GM19023 (cell line): ENCODE data around the gene ZSCAN5C.
"Not testable (repeated sequence)": the region's sequence is repeated elsewhere in the genome, so short reads cannot be mapped to it uniquely, and the experiment has no call there.

Experiments used
- ATAC-seq: cut with Tn5 transposase; IDR thresholded peaks from one replicate; pipeline ENCODE4 v1.9.1; 2021; ENCODE audit warnings: mild to moderate bottlenecking, moderate library complexity; ENCODE audit not compliant: unreplicated experiment

Gene ZSCAN5C

DNA sequence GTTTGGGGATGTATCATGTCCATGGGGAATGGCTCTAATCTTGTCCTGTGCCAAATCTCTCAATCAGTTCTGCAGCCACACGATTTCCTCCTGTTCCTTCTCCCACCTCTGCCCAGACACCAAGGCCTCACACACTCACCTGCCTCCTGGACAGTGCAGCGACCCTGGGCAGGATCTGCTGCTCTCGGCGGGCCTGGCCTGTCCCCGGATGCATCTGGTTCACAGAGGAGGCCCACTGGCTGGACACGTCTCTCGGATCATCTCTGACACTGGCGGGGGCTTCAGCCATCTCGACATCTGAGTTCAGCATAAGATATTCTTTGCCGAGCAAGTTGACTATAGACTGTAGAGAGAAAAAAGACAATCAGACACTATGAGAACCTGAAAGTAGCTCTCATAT is 10.4 kb upstream of the ZSCAN5C start:
- no peak for ATAC-seq

DNA sequence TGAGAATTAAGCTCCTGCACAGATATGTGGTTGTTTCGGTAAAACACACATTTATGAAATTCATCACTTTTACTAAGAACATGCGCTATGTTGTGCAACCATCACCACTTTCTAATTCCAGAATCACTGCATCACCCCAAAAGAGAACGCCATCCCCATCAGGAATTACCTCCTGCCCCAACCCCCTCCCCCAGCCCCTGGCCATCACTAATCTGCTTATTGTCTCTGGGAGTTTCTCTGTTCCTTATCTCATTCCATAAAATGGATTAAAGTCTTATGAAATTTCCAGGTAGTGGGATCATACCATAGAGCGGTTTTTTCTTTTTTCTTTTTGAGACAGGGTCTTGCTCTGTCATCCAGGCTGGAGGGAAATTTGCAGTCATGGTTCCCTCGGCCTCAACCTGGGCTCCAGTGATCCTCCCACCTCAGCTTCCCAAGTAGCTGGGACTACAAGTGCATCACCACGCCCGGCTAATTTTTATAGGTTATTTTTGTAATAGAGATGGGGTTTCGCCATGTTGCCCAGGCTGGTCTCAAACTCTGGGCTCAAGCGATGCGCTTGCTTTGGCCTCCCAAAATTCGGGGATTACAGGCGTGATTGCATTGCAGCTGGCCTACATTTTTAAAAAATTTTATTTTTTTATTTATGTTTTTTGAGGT is 8.0 kb upstream of the ZSCAN5C start:
- no peak for ATAC-seq

DNA sequence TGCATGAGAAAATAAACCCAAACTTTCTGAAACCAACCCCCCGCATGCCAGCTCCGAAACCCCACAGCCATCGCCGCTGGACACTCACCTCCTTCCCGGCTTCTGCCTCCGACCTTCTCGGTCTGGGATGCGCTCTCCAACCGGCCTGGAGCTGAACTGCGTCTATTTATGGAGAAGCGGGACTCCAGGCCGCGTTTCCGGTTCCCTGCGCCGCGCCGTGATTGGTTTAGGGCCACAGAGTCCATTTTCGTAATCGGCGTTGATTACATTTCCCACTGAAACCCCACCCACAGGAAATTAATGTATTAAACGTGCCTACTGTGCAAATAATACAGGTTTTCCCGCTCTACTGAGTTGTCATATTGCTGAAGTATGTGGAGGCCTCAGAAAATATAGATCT is 4.4 kb upstream of the ZSCAN5C start, which contains the start of gene ZSCAN5B:
TSS of gene ZSCAN5B (minus strand) at position 138 of the 400 bp plus-strand sequence. CDS start 4,731 bp downstream, outside the sequence.
- ATAC-seq: not testable (repeated sequence)

DNA sequence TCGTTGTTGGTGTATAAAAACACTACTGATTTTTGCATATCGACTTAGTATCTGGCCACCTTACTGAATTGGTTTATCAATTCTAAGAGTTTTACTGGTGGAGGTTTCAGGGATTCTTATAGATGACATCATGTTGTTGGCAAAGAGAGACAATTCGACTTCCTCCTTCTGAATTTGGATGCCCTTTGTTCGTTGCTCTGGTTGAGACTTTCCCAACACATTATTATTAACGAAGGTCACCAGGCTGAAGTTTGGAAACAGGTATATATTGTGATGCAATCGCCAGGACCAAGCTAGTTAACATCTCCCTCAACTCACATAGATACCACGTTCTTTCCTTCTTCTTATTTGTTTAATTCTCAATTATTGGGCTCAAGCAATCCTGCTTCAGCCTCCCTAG is 2.4 kb upstream of the ZSCAN5C start:
- no peak for ATAC-seq

DNA sequence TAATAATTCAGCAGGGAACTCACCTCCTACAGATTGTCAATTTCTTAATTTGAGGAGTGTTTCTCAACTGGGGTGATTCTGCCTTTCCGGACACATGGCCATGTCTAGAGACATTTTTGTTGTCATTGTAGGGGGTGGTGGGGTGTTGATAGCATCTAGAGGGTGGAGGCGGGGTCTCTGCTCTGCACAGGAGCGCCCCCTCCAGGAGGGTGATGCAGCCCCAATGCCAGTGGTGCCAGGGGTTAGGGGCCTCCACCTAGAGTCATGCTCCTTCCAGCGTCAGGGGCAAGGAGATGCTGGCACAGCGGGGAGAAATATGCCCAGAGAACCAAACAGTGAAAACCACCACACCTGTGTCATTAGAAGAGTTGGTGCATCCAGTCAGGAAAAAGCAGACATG is 5.5 kb downstream of the ZSCAN5C start:
- not testable (repeated sequence) for ATAC-seq

DNA sequence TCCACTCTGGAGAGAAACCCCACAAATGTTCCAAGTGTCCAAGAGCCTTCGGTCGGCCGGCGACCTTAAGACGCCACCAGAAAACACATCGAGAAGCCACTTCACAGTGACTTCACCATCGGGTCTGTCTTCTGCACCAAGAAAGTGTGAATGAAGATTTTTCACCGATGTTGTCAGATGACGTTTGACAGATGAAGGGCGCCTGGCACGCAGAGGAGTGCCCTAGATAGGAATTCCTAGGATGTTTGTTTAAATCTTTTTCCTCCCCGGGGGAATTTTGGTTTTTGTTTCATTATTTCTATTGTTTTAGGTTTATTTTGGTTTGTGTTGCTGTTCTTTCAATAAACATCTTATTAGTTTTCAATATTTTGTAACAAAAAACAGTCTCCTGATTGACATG is 7.0 kb downstream of the ZSCAN5C start:
- ATAC-seq: no peak

DNA sequence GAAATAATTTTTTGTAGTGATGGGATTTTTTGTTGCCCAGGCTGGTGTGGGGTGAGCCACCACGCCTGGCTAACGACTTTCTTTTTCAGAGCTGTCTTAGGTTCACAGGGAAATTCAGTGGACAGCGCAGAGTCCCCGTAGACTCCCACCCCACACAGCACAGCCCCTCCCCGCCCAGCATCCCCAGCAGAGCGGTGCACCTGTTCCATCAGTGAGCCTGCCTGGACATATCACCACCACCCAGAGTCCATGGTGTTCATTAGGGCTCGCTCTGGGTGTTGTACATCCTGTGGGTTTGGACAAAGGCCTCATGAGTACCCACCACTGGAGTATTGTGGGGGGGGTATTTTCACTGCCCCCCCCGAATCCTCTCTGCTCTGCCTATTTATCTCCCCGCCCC is 8.0 kb downstream of the ZSCAN5C start:
- ATAC-seq: not testable (repeated sequence)

DNA sequence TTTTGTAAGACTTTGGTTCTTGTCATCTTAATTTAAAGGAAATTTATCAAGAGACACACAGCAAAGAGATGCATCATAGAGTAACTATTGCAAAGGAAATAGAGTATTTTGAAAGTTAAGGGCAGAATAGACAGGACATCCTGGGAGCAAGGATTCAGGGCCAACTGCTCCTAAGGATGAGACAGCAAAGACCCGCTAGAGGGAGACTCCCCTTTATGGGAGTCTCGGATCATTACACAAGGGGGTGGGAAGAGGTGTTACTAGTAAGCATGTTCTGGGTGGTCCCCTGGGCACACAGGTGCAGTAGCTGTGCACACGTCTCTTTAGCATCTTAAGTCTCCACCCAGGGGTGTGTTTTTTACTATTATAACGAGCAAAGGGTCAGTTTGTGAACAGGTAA is 9.6 kb downstream of the ZSCAN5C start:
- no peak for ATAC-seq

DNA sequence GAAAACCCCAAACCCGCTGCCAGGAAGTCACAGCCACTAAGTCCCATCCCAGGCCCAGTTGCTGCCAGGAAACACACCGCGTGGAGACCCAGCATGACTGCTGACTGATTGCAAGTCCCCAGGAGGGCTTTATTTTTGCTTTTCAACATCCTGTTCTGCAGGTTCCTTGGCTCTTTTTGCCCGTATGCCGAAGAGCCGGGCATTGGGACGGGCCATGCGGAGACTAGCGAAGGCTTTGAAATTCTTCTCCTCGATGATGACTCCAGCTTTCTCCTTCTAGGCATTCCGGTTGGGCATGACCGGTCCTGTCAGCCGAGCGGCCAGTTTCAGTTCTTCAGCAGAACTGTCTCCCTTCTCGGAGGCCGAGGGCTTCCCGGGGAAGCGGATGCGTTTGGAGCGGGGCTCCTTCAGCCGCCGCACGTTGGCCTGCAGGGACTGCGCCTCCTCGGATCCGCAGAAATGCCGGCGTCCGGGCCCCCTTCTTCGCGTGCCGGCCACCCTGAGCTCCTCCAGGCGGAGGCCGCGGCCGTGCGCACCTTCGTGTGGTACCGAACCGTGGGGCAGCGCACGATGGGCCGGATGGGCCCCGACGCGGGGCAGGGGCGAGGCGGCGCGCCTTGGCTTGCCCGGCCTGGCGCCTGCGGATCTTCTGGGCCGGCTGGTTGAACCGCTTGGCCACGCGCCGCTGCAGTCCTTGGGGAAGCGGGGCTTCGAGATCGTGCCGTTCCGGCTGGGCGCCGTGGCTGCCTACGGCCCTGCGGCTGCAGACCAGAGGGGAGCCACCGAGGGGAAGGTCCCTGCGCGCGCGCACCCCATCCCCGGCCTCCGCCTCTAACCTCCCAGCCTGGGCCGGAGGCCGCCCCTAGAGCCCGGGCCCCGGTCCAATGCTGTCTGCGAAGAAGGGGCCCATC is 15.2 kb downstream of the ZSCAN5C start:
- ATAC-seq: no peak

DNA sequence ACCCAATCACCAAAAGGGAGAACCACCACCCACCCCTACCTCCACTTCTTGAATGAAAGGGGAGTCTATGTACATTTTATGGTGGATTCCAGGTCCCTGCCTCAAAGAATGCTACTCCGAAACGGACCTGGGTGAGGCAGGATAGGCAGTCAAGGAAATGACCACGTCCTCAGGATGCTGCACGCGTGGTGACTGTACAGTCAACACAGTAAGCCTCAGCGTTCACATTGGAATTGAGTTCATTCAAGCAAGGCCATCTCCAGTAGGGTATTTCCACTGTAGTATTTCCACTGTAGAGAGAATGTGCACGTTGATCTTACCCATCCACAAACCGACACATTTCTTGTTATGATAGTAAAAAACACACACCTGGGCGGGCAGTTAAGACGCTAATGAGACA is 16.9 kb downstream of the ZSCAN5C start:
- no peak for ATAC-seq

DNA sequence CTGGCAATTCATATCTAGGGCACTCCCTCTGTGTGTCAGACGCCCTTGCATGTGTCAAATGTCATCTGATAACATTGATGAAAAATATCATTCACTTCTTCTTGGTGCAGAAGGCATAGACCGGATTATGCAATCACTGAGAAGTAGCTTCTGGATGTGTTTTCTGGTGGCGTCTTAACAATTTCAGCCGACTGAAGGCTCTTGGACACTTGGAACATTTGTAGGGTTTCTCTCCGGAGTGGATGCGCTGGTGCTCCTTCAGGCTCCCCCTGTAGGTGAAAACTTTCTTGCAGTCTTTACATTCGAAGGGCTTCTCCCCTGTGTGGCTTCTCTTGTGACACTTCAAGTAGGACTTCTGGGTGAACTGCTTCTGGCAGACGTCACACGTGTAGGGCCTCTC is 19.4 kb downstream of the ZSCAN5C start:
- not testable (repeated sequence) for ATAC-seq

DNA sequence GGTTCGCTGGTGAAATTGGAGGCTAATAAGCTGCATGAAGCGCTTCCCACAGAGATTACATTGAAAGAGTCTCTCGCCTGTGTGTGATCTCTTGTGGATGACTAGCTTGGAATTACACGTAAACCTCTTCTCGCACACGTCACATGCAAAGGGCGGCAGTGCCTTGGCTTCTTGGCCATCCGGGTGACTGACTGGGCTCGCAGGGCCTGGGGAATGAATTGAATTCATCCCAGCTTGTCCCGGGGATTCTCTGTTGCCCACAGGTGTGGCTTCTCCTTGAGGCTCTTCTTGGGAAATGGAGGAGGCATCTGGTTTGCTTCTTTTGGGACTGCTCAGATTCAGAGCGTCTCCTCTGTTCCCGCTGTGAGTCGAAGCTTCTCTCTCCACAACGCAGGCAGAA is 19.8 kb downstream of the ZSCAN5C start:
- ATAC-seq: no peak

DNA sequence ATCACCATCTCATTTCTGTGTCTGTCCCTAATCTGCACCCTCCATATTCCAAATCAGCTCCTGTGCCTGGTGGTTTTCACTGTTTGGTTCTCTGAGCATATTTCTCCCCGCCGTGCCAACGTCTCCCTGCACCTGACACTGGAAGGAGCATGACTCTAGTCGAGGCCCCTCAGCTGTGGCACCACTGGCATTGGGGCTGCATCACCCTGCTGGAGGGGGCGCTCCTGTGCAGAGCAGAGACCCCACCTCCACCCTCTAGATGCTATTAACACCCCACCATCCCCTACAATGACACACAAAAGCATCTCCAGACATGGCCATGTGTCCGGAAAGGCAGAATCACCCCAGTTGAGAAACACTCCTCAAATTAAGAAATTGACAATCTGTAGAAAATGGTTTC is 20.8 kb downstream of the ZSCAN5C start:
- no peak for ATAC-seq

DNA sequence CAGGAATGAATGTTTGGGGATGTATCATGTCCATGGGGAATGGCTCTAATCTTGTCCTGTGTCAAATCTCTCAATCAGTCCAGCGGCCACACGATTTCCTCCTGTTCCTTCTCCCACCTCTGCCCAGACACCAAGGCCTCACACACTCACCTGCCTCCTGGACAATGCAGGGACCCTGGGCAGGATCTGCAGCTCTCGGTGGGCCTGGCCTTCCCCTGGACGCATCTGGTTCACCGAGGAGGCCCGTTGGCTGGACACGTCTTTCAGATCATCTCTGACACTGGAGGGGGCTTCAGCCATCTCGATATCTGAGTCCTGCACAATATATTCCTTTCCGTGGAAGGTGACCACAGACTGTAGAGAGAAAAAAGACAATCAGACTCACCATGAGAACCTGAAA is 21.4 kb downstream of the ZSCAN5C start:
- no peak for ATAC-seq

DNA sequence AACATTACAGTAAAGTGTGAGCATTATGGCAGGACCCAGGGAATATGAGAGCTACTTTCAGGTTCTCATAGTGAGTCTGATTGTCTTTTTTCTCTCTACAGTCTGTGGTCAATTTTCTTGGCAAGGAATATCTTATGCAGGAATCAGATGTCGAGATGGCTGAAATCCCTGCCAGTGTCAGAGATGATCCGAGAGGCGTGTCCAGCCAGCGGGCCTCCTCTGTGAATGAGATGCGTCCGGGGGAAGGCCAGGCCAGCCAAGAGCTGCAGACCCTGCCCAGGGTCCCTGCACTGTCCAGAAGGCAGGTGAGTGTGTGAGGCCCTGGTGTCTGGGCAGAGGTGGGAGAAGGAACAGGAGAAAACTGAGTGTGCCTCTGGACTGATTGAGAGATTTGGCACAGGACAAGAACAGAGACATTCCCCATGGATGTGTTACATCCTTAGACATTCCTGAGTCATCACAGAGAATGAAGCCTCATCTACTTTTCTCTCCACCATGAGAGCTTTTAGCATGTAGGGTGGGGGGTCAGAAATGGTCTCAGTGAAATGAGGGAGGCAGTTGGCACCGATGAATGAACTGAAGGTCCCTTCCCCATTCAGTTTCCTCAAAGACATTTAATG is 43.2 kb downstream of the ZSCAN5C start:
- ATAC-seq: no peak

DNA sequence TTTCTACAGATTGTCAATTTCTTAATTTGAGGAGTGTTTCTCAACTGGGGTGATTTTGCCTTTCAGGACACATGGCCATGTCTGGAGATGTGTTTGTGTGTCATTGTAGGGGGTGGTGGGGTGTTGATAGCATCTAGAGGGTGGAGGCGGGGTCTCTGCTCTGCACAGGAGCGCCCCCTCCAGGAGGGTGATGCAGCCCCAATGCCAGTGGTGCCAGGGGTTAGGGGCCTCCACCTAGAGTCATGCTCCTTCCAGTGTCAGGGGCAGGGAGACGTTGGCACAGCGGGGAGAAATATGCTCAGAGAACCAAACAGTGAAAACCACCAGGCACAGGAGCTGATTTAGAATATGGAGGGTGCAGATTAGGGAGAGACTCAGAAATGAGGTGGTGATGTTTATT is 43.7 kb downstream of the ZSCAN5C start:
- ATAC-seq: not testable (repeated sequence)

DNA sequence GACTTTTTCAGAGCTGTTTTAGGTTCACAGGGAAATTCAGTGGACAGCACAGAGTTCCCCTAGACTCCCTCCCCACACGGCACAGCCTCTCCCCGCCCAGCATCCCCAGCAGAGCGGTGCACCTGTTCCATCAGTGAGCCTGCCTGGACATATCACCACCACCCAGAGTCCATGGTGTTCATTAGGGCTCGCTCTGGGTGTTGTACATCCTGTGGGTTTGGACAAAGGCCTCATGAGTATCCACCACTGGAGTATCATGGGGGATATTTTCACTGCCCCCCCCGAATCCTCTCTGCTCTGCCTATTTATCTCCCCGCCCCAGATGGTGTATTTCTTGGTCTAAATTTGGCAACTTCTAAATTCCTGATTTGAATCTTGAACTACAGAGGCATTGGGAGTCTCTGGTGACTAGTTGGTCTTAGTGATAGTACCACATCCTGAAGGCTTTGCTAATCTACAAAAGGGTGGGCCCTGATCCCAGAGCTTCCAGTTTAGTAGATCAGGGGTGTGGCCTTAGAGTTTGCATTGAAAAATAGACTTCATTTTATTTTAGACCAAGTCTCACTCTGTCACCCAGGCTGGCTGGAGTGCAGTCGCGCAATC is 46.8 kb downstream of the ZSCAN5C start:
- ATAC-seq: not testable (repeated sequence)

DNA sequence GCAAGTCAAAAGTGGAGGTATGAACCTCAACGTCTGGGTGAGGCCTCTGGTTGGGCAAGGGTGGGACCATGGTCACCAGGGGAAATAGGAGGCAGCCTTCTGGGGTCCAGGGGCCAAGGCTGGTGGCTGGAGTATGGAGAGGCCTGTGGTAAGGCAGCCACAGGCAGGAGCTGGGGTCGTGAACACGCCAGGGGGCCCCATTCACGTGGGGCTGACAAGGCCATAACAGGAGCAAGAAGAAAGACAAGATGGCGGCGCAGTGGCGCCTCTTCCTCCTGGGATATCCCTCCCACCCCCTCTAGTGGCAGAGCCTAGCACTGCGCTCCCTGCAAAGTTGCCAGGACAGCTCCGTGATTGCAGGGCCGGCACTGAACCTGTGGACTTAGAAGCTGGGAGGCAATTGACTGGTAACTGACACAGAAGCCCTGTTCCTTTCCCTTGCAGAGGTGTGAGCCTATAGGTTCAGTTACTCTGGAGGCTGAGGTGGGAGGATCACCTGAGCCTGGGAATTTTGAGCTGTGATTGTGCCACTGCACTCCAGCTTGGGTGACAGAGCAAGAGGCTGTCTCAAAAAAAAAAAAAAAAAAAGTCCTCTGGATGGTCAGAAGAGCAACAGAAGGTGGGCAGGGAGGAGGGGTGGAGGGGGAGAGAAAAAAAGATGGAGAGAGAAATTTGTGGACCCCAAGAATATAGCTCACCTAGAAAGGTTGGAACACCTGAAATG is 50.8 kb downstream of the ZSCAN5C start:
- no peak for ATAC-seq

DNA sequence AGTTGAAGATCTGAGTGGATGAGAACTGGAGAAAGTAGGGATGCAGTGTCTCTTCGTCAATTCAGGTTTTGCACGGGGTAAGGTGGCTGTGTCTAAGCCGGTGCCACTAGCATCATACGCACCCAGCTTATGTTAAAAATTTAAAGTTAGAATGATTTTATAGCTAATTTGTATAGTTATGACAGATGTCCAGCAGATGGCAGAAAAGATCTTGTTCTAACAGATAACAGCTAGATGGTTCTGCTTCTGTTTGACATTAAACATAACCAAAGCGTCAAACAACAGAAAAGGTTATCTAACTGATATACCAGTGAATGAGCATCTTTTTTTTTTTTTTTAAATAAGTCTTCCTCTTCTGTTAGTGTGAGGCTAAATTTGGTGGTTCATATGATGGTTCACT is 51.7 kb downstream of the ZSCAN5C start:
- ATAC-seq: no peak

DNA sequence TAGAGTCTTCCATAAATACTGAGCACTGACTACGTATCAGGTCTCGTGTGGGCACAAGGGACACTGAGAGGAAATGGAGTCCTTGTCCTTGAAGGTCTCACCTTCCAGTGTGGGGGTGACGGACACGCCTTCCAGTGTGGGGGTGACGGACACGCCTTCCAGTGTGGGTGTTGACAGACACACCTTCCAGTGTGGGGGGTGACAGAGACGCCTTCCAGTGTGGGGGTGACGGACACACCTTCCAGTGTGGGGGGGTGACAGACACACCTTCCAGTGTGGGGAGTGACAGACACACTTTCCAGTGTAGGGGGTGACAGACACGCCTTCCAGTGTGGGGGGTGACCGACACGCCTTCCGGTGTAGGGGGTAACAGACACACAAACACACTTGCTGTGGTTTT is 56.2 kb downstream of the ZSCAN5C start:
- ATAC-seq: no peak
